Keratinocyte (primary cell): ENCODE results near the gene TAF4B.
"Not testable (repeated sequence)": the region's sequence is repeated elsewhere in the genome, so short reads cannot be mapped to it uniquely, and the experiment has no call there.

Source experiments
- CTCF ChIP-seq, 3 experiments: IDR thresholded peaks in 1 of 3; conservative IDR thresholded peaks in 1 of 3; optimal IDR thresholded peaks in 1 of 3; 2 replicates in 2 of 3; 3 replicates in 1 of 3; pipeline versions ENCODE3 to v1.5.1; 2011; ENCODE audit warnings: low read length in 3 of 3, mild to moderate bottlenecking in 3 of 3, moderate library complexity in 2 of 3, control low read depth in 1 of 3, inconsistent platforms in 1 of 3; ENCODE audit not compliant: insufficient read depth in 2 of 3; ENCODE audit errors: extremely low read depth in 1 of 3
- EZH2 ChIP-seq: IDR thresholded peaks from one replicate; pipeline ENCODE4 v1.6.1; 2012; ENCODE audit warnings: inconsistent platforms, mild to moderate bottlenecking, low read length, moderate library complexity

DNA sequence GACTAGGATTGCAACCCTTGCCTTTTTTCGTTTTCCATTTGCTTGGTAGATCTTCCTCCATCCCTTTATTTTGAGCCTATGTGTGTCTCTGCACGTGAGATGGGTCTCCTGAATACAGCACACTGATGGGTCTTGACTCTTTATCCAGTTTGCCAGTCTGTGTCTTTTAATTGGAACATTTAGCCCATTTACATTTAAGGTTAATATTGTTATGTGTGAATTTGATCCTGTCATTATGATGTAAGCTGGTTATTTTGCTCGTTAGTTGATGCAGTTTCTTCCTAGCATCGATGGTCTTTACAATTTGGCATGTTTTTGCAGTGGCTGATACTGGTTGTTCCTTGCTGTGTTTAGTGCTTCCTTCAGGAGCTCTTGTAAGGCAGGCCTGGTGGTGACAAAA lies 16.1 kb downstream of the TAF4B start:
- not testable (repeated sequence) for TF ChIP-seq CTCF (optimal IDR thresholded peaks at IDR 0.05 in 1 of 3, IDR thresholded peaks at IDR 0.05 in 1 of 3, conservative IDR thresholded peaks at IDR 0.05 in 1 of 3; ENCODE audit: extremely low read depth in 1 of 3, insufficient read depth in 2 of 3, low read length in 3 of 3); EZH2
